MM.1S (cell line): ENCODE measurements around the gene LRRTM4.
"Not testable (repeated sequence)": the region's sequence is repeated elsewhere in the genome, so short reads cannot be mapped to it uniquely, and the experiment has no call there.

Experiments
- DNase-seq: peaks from one replicate; pipeline ENCODE4 v3.0.0-alpha.2; 2015
- H2AFZ ChIP-seq: fragments of 300-600 bp; sonication (generic); 2 replicates; pipeline ENCODE4 v1.6.0; 2016; ENCODE audit warnings: antibody characterized with exemption, low read length
- H3F3A ChIP-seq: fragments of 300-600 bp; sonication (generic); 2 replicates; pipeline ENCODE4 v1.6.1; 2016; ENCODE audit warnings: mild to moderate bottlenecking, antibody characterized with exemption, low read length, moderate library complexity, mixed read lengths; ENCODE audit not compliant: insufficient read depth
- H3K27ac ChIP-seq: fragments of 300-600 bp; sonication (generic); 2 replicates; pipeline ENCODE4 v1.5.1; 2016; ENCODE audit warnings: mild to moderate bottlenecking, low read length
- H3K27me3 ChIP-seq: fragments of 300-600 bp; sonication (generic); replicated peaks from 2 replicates; pipeline ENCODE4 v1.6.0; 2016; ENCODE audit warnings: low read length; ENCODE audit not compliant: insufficient read depth
- H3K36me3 ChIP-seq: fragments of 300-600 bp; sonication (generic); replicated peaks from 2 replicates; pipeline ENCODE4 v1.6.1; 2016; ENCODE audit warnings: mild to moderate bottlenecking, low read length, mixed read lengths; ENCODE audit not compliant: insufficient read depth
- H3K4me1 ChIP-seq: fragments of 300-600 bp; sonication (generic); 2 replicates; pipeline ENCODE4 v1.6.1; 2016; ENCODE audit warnings: low read length, mixed read lengths
- H3K4me2 ChIP-seq: fragments of 300-600 bp; sonication (generic); 2 replicates; pipeline ENCODE4 v1.6.0; 2016; ENCODE audit warnings: low read depth, low read length
- H3K4me3 ChIP-seq: fragments of 300-600 bp; sonication (generic); 2 replicates; pipeline ENCODE4 v1.5.1; 2016; ENCODE audit warnings: low read length, mixed read lengths
- H3K79me2 ChIP-seq: fragments of 300-600 bp; sonication (generic); 2 replicates; pipeline ENCODE4 v1.6.1; 2016; ENCODE audit warnings: mixed run types, low read length, mixed read lengths
- H3K9ac ChIP-seq: fragments of 300-600 bp; sonication (generic); 2 replicates; pipeline ENCODE4 v1.6.1; 2016; ENCODE audit warnings: low read length, mixed read lengths
- H3K9me2 ChIP-seq: fragments of 300-600 bp; sonication (generic); replicated peaks from 2 replicates; pipeline ENCODE4 v1.6.1; 2016; ENCODE audit warnings: mild to moderate bottlenecking, low read length, mixed read lengths; ENCODE audit not compliant: insufficient read depth
- H3K9me3 ChIP-seq: fragments of 300-600 bp; sonication (generic); replicated peaks from 2 replicates; pipeline ENCODE4 v1.6.1; 2016; ENCODE audit warnings: mild to moderate bottlenecking, low read length, mixed read lengths; ENCODE audit not compliant: insufficient read depth
- H4K20me1 ChIP-seq: fragments of 300-600 bp; sonication (generic); 2 replicates; pipeline ENCODE4 v1.6.1; 2016; ENCODE audit warnings: mild to moderate bottlenecking, low read length, moderate library complexity, mixed read lengths; ENCODE audit not compliant: insufficient read depth
- EZH2 ChIP-seq: fragments of 300-600 bp; sonication (generic); optimal IDR thresholded peaks from 2 replicates; pipeline ENCODE3; 2017; ENCODE audit warnings: low read depth, mild to moderate bottlenecking, antibody characterized with exemption, low read length, mixed read lengths
- EZH2phosphoT487 ChIP-seq: fragments of 300-600 bp; sonication (generic); IDR thresholded peaks from 2 replicates; pipeline ENCODE4 v1.6.1; 2018; ENCODE audit warnings: antibody characterized with exemption, low read length
- TF ChIP-seq, protein P1 (sequence below): fragments of 300-600 bp; sonication (generic); IDR thresholded peaks from 2 replicates; pipeline ENCODE4 v1.5.1; 2016; ENCODE audit warnings: antibody characterized with exemption, low read length, mixed read lengths

Gene LRRTM4

GRCh38 chr2:77101796-77102452 is 420.3 kb downstream of the LRRTM4 start:
- H3K9me3 ChIP-seq, result no peaks in the 10 kb centered on the region
- no peaks in the 10 kb centered on the region for H3F3A ChIP-seq
- DNase-seq, result no peak
- H3K27ac ChIP-seq, result no peak overlapping the region
- no peak overlapping the region for H3K4me3 ChIP-seq
- no peaks in the 10 kb centered on the region for H3K4me1 ChIP-seq
- H3K27me3 ChIP-seq, result no peaks in the 10 kb centered on the region
- H3K79me2 ChIP-seq, result no peaks in the 10 kb centered on the region
- no peaks in the 10 kb centered on the region for H3K9me2 ChIP-seq
- H4K20me1 ChIP-seq, result no peaks in the 10 kb centered on the region
- no peak overlapping the region for H2AFZ ChIP-seq
- no peak overlapping the region for H3K9ac ChIP-seq
- TF ChIP-seq, protein P1, sequence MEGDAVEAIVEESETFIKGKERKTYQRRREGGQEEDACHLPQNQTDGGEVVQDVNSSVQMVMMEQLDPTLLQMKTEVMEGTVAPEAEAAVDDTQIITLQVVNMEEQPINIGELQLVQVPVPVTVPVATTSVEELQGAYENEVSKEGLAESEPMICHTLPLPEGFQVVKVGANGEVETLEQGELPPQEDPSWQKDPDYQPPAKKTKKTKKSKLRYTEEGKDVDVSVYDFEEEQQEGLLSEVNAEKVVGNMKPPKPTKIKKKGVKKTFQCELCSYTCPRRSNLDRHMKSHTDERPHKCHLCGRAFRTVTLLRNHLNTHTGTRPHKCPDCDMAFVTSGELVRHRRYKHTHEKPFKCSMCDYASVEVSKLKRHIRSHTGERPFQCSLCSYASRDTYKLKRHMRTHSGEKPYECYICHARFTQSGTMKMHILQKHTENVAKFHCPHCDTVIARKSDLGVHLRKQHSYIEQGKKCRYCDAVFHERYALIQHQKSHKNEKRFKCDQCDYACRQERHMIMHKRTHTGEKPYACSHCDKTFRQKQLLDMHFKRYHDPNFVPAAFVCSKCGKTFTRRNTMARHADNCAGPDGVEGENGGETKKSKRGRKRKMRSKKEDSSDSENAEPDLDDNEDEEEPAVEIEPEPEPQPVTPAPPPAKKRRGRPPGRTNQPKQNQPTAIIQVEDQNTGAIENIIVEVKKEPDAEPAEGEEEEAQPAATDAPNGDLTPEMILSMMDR, result no peak
- TF ChIP-seq EZH2 (no peak), EZH2phosphoT487 (no peak)
- no peak overlapping the region for H3K4me2 ChIP-seq
- H3K36me3 ChIP-seq, result no peaks in the 10 kb centered on the region

- Histone ChIP-seq H3K9me2 (no peaks in the 10 kb centered on the region), H3K36me3 (no peaks in the 10 kb centered on the region)
Measured at GRCh38 chr2:77099961-77100360, 422.2 kb downstream of the LRRTM4 start.

GRCh38 chr2:77095525-77095924 is 426.7 kb downstream of the LRRTM4 start:
- H3K27me3 ChIP-seq, H3K9ac ChIP-seq, H3K9me3 ChIP-seq, DNase-seq, H3K4me2 ChIP-seq, H3K79me2 ChIP-seq, H3K4me3 ChIP-seq, H3K4me1 ChIP-seq, H3K27ac ChIP-seq, H3F3A ChIP-seq, H3K36me3 ChIP-seq, H2AFZ ChIP-seq, H3K9me2 ChIP-seq, H4K20me1 ChIP-seq: not testable (repeated sequence)

More at GRCh38 chr2:77099961-77100360, 422.2 kb downstream of the LRRTM4 start:
- Histone ChIP-seq H3K4me3 (no peak overlapping the region), H3F3A (no peaks in the 10 kb centered on the region), H3K4me1 (no peaks in the 10 kb centered on the region), H2AFZ (no peak overlapping the region), H3K27ac (no peak overlapping the region), H3K27me3 (no peaks in the 10 kb centered on the region), H3K9me3 (no peaks in the 10 kb centered on the region), H3K9ac (no peak overlapping the region), H3K79me2 (no peaks in the 10 kb centered on the region), H4K20me1 (no peaks in the 10 kb centered on the region), H3K4me2 (no peak overlapping the region)
- DNase-seq, result no peak
- TF ChIP-seq, protein P1, result no peak
- TF ChIP-seq EZH2 (no peak), EZH2phosphoT487 (no peak)

GRCh38 chr2:77095096-77095495 is 427.1 kb downstream of the LRRTM4 start:
- Histone ChIP-seq H3K27ac (no peak overlapping the region), H3F3A (no peaks in the 10 kb centered on the region), H3K27me3 (no peaks in the 10 kb centered on the region), H3K79me2 (no peaks in the 10 kb centered on the region), H3K4me1 (no peaks in the 10 kb centered on the region), H3K9me3 (no peaks in the 10 kb centered on the region), H4K20me1 (no peaks in the 10 kb centered on the region), H3K4me3 (no peak overlapping the region), H3K36me3 (no peaks in the 10 kb centered on the region), H2AFZ (no peak overlapping the region), H3K9me2 (no peaks in the 10 kb centered on the region), H3K4me2 (no peak overlapping the region), H3K9ac (no peak overlapping the region)
- TF ChIP-seq EZH2, result no peak
- TF ChIP-seq, protein P1, result no peak
- no peak for TF ChIP-seq EZH2phosphoT487
- no peak for DNase-seq

DNA sequence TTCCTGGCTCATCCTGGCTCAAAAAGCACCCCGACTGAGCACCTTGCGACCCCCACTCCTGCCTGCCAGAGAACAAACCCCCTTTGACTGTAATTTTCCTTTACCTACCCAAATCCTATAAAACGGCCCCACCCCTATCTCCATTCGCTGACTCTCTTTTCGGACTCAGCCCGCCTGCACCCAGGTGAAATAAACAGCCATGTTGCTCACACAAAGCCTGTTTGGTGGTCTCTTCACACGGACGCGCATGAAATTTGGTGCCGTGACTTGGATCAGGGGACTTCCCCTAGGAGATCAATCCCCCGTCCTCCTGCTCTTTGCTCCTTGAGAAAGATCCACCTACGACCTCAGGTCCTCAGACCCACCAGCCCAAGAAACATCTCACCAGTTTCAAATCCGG is 433.8 kb downstream of the LRRTM4 start:
- H3K9ac ChIP-seq, H3K9me2 ChIP-seq, H3K27ac ChIP-seq, H3K4me3 ChIP-seq, DNase-seq, H3K27me3 ChIP-seq, H3K79me2 ChIP-seq, H3K4me2 ChIP-seq, H3F3A ChIP-seq, H3K9me3 ChIP-seq, H2AFZ ChIP-seq, H4K20me1 ChIP-seq, H3K4me1 ChIP-seq, H3K36me3 ChIP-seq: not testable (repeated sequence)
